Measurements from ENCODE around the gene BAZ2A. TPM values are rescaled to one million over a fixed set of nuclear protein-coding genes. Genes with fewer than 3 reads are reported as not detected.

The BAZ2A gene
- total RNA-seq, 1 experiment from 2014 or later, result 131 TPM

DNA sequence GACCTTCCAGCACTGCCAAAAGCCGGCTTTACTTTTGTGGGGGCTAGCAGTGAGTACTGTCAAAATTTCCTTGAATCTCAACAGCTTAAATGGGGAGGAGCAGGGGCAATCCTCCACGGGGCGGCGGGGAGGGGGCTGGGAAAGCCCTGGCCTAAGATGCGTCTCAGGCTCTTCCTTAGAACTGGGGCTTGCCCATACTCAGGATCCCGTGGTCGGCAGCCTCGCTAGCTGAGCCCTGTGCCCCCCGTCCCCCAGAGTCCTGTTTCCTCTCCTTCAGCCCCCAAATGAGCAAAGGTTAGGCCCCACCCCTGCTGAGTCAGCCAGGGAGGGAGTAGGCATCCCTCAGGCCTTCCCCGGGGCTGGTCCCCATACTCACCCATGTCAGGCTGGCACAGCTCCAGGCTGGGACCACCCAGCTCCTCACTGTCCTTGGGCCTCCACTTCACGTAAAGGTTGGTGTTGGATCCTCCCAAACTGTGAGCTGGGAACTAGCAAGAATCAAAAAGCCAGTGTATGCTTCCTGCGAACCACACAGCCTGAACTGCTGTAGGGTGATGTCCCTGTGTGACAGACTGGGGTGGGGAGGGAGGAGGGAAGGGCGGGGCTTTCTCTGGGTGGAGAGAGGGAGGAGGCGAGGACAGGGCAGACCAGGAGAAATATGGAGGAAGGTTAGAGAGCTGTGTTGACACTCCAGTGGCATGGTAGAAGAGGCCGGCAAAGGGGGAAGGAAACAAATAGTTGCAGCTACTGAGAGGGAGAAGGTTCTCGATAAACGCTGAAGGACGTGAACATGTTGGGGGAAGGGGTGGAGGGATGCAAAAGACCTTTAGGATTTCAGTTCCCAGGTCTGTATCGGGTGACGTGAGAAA is 5.9 kb upstream of the BAZ2A start:
- Histone ChIP-seq H3K27me3 (ENCODE audit: control insufficient read depth, insufficient read depth, low read length) (no peaks in the 10 kb centered on the region), H3K27ac (ENCODE audit: low read length) (peak overlapping the region; percentile 96), H3K4me3 (ENCODE audit: low read depth in 2 of 2, low read length in 2 of 2) (peak overlapping the region; percentile 65 to 90), H3K9me3 (ENCODE audit: control insufficient read depth, insufficient read depth, low read depth, low read length) (no peaks in the 10 kb centered on the region), H3K4me1 (ENCODE audit: control insufficient read depth, insufficient read depth, low read length) (peaks cover 39% of the 10 kb centered on the region), H3K36me3 (ENCODE audit: control insufficient read depth, insufficient read depth, low read length) (peaks cover 6% of the 10 kb centered on the region)
- POLR2A ChIA-PET, result interaction anchor here (0.6 kb wide), 1 partner anchor 130 kb away, joined by 5 read pairs; no protein-coding TSS in a partner anchor
- CTCF ChIA-PET, result interaction anchor here (0.5 to 1.5 kb wide), 10 partner anchors 8 to 430 kb away, joined by 3 to 11 read pairs (median 4); partner anchors contain the start of gene ATP5F1B
- ATAC-seq, result peak; percentile 86
- in situ Hi-C loops (cut with HindIII; ENCODE audit: low pct_unique_long_range_greater_than_20kb, low sequenced_read_pairs), result no loop called here
- BruUV-seq (replicated peaks), result no TSS peak
- intact Hi-C loops (cut with micrococcal nuclease; ENCODE audit: unreplicated experiment), result no loop called here
- no peak for TF ChIP-seq TCF7L2 (IDR thresholded peaks at IDR 0.05; ENCODE audit: low read depth, low read length)
- TF ChIP-seq, protein P1, sequence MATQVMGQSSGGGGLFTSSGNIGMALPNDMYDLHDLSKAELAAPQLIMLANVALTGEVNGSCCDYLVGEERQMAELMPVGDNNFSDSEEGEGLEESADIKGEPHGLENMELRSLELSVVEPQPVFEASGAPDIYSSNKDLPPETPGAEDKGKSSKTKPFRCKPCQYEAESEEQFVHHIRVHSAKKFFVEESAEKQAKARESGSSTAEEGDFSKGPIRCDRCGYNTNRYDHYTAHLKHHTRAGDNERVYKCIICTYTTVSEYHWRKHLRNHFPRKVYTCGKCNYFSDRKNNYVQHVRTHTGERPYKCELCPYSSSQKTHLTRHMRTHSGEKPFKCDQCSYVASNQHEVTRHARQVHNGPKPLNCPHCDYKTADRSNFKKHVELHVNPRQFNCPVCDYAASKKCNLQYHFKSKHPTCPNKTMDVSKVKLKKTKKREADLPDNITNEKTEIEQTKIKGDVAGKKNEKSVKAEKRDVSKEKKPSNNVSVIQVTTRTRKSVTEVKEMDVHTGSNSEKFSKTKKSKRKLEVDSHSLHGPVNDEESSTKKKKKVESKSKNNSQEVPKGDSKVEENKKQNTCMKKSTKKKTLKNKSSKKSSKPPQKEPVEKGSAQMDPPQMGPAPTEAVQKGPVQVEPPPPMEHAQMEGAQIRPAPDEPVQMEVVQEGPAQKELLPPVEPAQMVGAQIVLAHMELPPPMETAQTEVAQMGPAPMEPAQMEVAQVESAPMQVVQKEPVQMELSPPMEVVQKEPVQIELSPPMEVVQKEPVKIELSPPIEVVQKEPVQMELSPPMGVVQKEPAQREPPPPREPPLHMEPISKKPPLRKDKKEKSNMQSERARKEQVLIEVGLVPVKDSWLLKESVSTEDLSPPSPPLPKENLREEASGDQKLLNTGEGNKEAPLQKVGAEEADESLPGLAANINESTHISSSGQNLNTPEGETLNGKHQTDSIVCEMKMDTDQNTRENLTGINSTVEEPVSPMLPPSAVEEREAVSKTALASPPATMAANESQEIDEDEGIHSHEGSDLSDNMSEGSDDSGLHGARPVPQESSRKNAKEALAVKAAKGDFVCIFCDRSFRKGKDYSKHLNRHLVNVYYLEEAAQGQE (IDR thresholded peaks at IDR 0.05; ENCODE audit: insufficient read depth in 1 of 2, low read depth in 2 of 2, low read length in 1 of 2), result no peak
- TF ChIP-seq POLR2AphosphoS5 (IDR thresholded peaks at IDR 0.05; ENCODE audit: low read depth, low read length), result no peak; the same call in 1 of the 2 replicates
- TF ChIP-seq, protein P2, sequence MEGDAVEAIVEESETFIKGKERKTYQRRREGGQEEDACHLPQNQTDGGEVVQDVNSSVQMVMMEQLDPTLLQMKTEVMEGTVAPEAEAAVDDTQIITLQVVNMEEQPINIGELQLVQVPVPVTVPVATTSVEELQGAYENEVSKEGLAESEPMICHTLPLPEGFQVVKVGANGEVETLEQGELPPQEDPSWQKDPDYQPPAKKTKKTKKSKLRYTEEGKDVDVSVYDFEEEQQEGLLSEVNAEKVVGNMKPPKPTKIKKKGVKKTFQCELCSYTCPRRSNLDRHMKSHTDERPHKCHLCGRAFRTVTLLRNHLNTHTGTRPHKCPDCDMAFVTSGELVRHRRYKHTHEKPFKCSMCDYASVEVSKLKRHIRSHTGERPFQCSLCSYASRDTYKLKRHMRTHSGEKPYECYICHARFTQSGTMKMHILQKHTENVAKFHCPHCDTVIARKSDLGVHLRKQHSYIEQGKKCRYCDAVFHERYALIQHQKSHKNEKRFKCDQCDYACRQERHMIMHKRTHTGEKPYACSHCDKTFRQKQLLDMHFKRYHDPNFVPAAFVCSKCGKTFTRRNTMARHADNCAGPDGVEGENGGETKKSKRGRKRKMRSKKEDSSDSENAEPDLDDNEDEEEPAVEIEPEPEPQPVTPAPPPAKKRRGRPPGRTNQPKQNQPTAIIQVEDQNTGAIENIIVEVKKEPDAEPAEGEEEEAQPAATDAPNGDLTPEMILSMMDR (IDR thresholded peaks at IDR 0.05), result no peak
- TF ChIP-seq SIN3A (IDR thresholded peaks at IDR 0.05; ENCODE audit: borderline replicate concordance, insufficient read depth, low read depth, low read length), result no peak
- DNase-seq (ENCODE audit: low read depth, low spot score), result peak; percentile 92

DNA sequence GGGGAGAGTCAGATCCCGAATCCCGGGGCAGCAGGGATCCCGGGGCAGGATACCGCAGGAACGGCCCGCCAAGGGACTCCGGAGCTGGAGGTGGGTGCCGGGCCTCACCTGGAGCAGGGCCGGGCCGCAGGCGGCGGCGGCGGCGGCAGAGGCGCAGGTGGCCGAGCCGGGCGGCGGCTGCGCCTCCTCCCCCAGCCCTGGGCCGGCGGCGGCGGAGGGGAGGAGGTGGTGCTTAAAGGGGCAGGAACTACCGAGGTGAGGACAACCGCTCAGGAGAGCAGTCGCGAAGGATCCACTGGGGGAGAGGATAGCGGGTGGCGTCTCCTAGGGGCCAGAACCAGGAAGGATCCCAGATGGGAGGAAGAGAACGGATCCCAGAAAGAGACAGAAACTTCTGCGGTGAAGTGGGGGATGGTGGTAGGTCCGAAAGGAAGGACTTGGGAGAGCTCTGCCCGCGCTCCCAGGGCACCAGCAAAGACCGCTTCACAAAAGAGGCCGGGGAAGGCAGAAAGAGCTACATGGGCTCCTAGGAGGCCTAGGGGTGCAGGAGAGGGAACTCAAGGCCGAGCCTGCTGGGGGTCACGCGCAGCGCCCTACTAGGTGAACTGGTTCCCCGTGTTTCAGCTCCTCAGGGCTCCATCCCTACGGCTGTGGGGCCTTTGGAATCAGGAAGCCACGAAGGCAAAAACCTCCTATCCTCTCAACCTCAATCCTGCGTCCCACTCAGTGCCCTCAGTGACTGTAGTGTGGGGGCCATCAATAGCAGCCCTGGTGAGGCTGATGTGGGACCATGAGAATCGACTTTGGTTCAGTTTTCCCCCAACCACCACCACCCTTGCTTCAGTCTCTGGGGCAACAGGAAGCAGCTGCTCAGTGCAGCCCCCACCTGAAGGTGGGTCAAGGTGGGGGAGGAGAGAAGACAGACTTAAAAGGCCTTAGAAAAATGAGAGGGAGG is 5.0 kb upstream of the BAZ2A start:
- ChIA-PET POLR2A (interaction anchor here (0.5 to 0.6 kb wide), 2 partner anchors 13 to 129 kb away, joined by 3 to 5 read pairs; no protein-coding TSS in a partner anchor), CTCF (interaction anchor here (0.6 to 1.2 kb wide), 4 partner anchors 23 to 948 kb away, joined by 3 to 9 read pairs (median 4); no protein-coding TSS in a partner anchor)
- in situ Hi-C loops (cut with HindIII; ENCODE audit: low pct_unique_long_range_greater_than_20kb, low sequenced_read_pairs), result no loop called here

More for the DNA sequence above, 5.0 kb upstream of the BAZ2A start:
- peaks cover 47% of the 10 kb centered on the region for H3K4me1 ChIP-seq (ENCODE audit: control insufficient read depth, insufficient read depth, low read length)
- DNase-seq (ENCODE audit: low read depth, low spot score) (peak; percentile 80), ATAC-seq (peak; percentile 69)
- peak; percentile 45; the same call in 1 of the 2 replicates for TF ChIP-seq POLR2AphosphoS5 (IDR thresholded peaks at IDR 0.05; ENCODE audit: low read depth, low read length)
- TF ChIP-seq, protein P1 (IDR thresholded peaks at IDR 0.05; ENCODE audit: insufficient read depth in 1 of 2, low read depth in 2 of 2, low read length in 1 of 2), result no peak
- TF ChIP-seq TCF7L2 (IDR thresholded peaks at IDR 0.05; ENCODE audit: low read depth, low read length), result no peak
- TF ChIP-seq, protein P2 (IDR thresholded peaks at IDR 0.05), result peak; percentile 78
- peak; percentile 63; the same call in 1 of the 2 replicates for TF ChIP-seq SIN3A (IDR thresholded peaks at IDR 0.05; ENCODE audit: borderline replicate concordance, insufficient read depth, low read depth, low read length)
- BruUV-seq (replicated peaks), result no TSS peak
- no peaks in the 10 kb centered on the region for H3K9me3 ChIP-seq (ENCODE audit: control insufficient read depth, insufficient read depth, low read depth, low read length)
- H3K27me3 ChIP-seq (ENCODE audit: control insufficient read depth, insufficient read depth, low read length), result no peaks in the 10 kb centered on the region
- intact Hi-C loops (cut with micrococcal nuclease; ENCODE audit: unreplicated experiment), result no loop called here
- H3K4me3 ChIP-seq (ENCODE audit: low read depth in 2 of 2, low read length in 2 of 2), result peak overlapping the region; percentile 65 to 90
- H3K36me3 ChIP-seq (ENCODE audit: control insufficient read depth, insufficient read depth, low read length), result peaks cover 3% of the 10 kb centered on the region
- H3K27ac ChIP-seq (ENCODE audit: low read length), result peak overlapping the region; percentile 96

Data from Panc1 (cell line).